AG09309 (cell line): ENCODE data around the gene TMC1.

Experiments
- DNase-seq: peaks from one replicate; pipeline ENCODE4 v3.0.0-alpha.2; 2010; ENCODE audit warnings: low read depth
- H3K4me3 ChIP-seq: 2 replicates; pipeline ENCODE4 v1.5.1; 2011; ENCODE audit warnings: mild to moderate bottlenecking, low read depth, low read length, moderate library complexity; ENCODE audit not compliant: control insufficient read depth
- TF ChIP-seq, protein P1 (sequence below): IDR thresholded peaks from 2 replicates; pipeline ENCODE4 v1.5.1; 2011; ENCODE audit warnings: mild to moderate bottlenecking, low read depth, low read length, inconsistent platforms; ENCODE audit not compliant: insufficient read depth, control insufficient read depth; ENCODE audit errors: missing control alignments

TMC1 gene

DNA sequence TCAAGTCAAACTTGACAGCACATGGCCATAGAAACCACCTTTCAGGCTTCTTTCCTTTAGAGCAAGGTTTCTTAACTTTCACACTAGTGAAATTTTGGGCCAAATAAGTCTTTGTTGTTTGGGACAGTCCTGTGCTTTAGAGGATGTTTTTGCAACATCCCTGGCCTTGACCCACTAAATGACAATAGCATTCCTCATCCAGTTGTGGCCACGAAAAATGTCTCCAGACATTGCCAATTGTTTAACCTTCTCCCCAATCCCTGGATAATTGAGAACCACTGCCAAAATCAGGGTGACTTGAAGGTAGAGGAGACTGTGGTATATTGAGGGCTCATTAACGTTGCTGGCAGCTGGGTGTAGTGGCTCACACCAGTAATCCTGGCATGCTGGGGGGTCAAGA is 359.4 kb downstream of the TMC1 start:
- no peak overlapping the region for H3K4me3 ChIP-seq
- TF ChIP-seq, protein P1, sequence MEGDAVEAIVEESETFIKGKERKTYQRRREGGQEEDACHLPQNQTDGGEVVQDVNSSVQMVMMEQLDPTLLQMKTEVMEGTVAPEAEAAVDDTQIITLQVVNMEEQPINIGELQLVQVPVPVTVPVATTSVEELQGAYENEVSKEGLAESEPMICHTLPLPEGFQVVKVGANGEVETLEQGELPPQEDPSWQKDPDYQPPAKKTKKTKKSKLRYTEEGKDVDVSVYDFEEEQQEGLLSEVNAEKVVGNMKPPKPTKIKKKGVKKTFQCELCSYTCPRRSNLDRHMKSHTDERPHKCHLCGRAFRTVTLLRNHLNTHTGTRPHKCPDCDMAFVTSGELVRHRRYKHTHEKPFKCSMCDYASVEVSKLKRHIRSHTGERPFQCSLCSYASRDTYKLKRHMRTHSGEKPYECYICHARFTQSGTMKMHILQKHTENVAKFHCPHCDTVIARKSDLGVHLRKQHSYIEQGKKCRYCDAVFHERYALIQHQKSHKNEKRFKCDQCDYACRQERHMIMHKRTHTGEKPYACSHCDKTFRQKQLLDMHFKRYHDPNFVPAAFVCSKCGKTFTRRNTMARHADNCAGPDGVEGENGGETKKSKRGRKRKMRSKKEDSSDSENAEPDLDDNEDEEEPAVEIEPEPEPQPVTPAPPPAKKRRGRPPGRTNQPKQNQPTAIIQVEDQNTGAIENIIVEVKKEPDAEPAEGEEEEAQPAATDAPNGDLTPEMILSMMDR: no peak
- no peak for DNase-seq

DNA sequence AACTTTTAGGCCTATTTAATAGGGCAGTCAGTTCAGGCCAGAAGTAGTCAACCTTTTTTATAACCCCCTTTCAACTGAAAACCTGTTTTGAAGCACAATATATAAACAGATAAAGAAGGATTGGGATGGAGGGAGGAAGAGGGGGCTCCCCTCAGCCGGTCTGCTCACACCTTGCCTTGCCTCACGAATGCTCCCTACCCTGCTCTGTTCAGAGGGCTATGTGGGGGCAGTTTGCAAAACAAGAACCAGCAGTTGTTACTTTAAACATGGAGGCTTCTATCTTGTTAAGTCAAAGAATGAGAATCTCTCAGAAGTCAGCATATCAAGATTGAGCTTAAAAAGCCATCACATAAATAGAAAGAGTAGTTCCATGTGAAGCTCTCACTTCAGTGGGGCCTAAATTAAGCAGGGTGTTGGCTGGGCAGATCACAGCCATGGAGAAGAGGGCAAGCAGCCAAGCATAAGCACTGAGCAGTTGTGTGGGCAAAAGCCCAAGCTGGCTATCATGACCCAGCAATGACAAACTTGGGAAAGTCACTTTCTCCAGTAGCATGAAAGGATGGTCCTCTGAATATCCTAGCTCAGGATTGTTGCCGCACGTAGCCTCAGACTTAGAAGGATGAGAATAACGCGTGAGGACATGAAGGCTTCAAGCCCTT is 360.8 kb downstream of the TMC1 start:
- H3K4me3 ChIP-seq: no peak overlapping the region
- no peak for DNase-seq
- TF ChIP-seq, protein P1: no peak

GRCh38 chr9:72883875-72884274 is 362.5 kb downstream of the TMC1 start:
- no peak for DNase-seq
- no peak overlapping the region for H3K4me3 ChIP-seq

GRCh38 chr9:72884508-72884907 is 363.1 kb downstream of the TMC1 start:
- no peak overlapping the region for H3K4me3 ChIP-seq
- TF ChIP-seq, protein P1: no peak
- no peak for DNase-seq

More at GRCh38 chr9:72883875-72884274, 362.5 kb downstream of the TMC1 start:
- TF ChIP-seq, protein P1: no peak
